Chondrocyte (in vitro differentiated cells): ENCODE results near the gene DNAH17. TPM values are rescaled to one million over a fixed set of nuclear protein-coding genes. Genes with fewer than 3 reads are reported as not detected.

ENCODE experiments used
- DNase-seq: peaks from one replicate; pipeline ENCODE4 v3.0.0; 2021; ENCODE audit warnings: mixed read lengths, low spot score
- H3K27ac Mint-ChIP-seq: one replicate; pipeline ENCODE4 v1.8.0; 2021; ENCODE audit warnings: mild to moderate bottlenecking, moderate library complexity, mixed read lengths; ENCODE audit not compliant: unreplicated experiment
- H3K27me3 Mint-ChIP-seq: 2 replicates; pipeline ENCODE4 v1.8.0; 2021; ENCODE audit warnings: low read depth, mixed read lengths
- H3K36me3 Mint-ChIP-seq: 2 replicates; pipeline ENCODE4 v1.8.0; 2021; ENCODE audit warnings: low read depth, mixed read lengths
- H3K4me1 Mint-ChIP-seq: 2 replicates; pipeline ENCODE4 v1.8.0; 2021; ENCODE audit warnings: low read depth, mild to moderate bottlenecking, mixed read lengths
- H3K4me3 Mint-ChIP-seq: one replicate; pipeline ENCODE4 v1.8.0; 2021; ENCODE audit warnings: mild to moderate bottlenecking, moderate library complexity, mixed read lengths; ENCODE audit not compliant: unreplicated experiment
- H3K9me3 Mint-ChIP-seq: 2 replicates; pipeline ENCODE4 v1.8.0; 2021; ENCODE audit warnings: low read depth, mixed read lengths
- total RNA-seq: library from RNA; stranded (reverse); gene quantifications from 3 replicates; pipeline ENCODE4 v1.2.1, GENCODE V29; 2021
- TF ChIP-seq, protein P1 (sequence below): fragments of 200-600 bp; sonication (generic); IDR thresholded peaks from 2 replicates; pipeline ENCODE4 v1.5.0; 2021; ENCODE audit warnings: antibody characterized with exemption, mild to moderate bottlenecking, moderate library complexity

Gene DNAH17
- total RNA-seq, 1 donor from 2014 or later: 0.42 TPM

DNA sequence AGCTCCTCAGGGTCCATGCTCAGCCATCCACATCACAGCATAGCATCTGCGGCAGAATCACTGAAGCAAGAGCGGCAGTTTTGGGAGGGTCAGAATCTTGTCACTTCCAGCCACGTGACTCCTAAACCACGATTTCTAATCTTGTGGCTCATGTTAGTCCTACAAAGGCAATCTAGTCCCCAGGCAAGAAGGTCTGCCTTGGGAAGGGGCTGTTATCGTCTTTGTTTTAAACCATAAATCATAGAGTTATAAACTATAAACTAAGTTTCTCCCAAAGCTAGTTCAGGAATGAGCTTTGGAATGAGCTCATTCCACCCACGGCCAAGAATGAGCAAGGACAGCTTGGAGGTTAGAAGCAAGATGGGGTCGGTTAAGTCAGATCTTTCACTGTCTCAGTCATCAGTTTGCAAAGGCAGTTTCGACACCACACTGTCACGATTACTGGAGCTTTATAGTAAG, 20.8 kb upstream of the DNAH17 start:
- Mint-ChIP-seq H3K27ac (peak overlapping the region; percentile 69), H3K36me3 (peaks cover 3% of the 10 kb centered on the region), H3K4me3 (no peak overlapping the region), H3K9me3 (peaks cover 5% of the 10 kb centered on the region), H3K4me1 (peaks cover 79% of the 10 kb centered on the region), H3K27me3 (no peaks in the 10 kb centered on the region)
- DNase-seq: peak; percentile 6
- TF ChIP-seq, protein P1, sequence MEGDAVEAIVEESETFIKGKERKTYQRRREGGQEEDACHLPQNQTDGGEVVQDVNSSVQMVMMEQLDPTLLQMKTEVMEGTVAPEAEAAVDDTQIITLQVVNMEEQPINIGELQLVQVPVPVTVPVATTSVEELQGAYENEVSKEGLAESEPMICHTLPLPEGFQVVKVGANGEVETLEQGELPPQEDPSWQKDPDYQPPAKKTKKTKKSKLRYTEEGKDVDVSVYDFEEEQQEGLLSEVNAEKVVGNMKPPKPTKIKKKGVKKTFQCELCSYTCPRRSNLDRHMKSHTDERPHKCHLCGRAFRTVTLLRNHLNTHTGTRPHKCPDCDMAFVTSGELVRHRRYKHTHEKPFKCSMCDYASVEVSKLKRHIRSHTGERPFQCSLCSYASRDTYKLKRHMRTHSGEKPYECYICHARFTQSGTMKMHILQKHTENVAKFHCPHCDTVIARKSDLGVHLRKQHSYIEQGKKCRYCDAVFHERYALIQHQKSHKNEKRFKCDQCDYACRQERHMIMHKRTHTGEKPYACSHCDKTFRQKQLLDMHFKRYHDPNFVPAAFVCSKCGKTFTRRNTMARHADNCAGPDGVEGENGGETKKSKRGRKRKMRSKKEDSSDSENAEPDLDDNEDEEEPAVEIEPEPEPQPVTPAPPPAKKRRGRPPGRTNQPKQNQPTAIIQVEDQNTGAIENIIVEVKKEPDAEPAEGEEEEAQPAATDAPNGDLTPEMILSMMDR: no peak

DNA sequence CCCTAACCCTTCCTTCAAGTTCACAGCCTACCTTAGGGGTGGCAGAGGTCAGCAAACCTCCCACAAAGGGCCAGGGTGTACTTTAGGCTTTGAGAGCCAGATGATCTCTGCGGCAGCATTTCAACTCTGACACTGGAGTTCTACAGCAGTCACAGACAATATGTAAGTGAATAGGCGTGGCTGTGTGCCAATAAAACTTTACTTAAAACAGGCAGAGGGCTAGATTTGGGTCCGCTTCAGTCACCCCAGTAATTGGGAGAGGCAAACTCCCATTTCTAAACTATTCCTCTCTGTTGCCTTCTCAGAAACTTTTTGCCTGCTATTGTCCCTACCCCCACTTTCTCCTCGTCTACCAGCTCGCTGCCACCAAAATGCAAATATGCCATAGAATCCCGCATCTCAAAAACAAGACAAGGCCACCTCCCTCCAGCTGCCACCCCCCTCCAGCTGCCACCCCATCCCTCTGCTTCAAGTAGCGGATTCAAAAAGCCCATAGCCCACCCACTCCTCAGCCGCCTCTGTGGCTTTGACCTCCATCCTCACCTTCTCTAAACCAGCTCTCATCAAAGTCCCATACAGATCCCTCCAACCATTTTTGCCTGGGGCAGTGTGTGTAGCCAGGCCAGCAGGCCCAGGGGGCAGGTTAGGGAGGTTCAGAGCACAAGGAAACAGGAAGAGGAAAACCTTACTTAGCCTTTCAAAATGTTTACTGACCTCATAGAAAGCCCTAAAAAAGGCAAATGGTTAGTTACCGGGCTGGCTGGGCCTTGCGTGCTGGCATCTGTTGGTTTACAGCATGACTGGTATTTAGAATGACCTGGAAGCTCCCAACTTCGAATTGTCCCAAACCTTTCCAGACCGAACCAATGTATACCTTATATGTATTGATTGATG, 19.9 kb upstream of the DNAH17 start:
- no peaks in the 10 kb centered on the region for H3K27me3 Mint-ChIP-seq
- DNase-seq: peak; percentile 49
- H3K36me3 Mint-ChIP-seq: peaks cover 3% of the 10 kb centered on the region
- peaks cover 5% of the 10 kb centered on the region for H3K9me3 Mint-ChIP-seq
- no peak overlapping the region for H3K4me3 Mint-ChIP-seq
- H3K4me1 Mint-ChIP-seq: peaks cover 88% of the 10 kb centered on the region
- TF ChIP-seq, protein P1: no peak
- peak overlapping the region; percentile 17 for H3K27ac Mint-ChIP-seq

DNA sequence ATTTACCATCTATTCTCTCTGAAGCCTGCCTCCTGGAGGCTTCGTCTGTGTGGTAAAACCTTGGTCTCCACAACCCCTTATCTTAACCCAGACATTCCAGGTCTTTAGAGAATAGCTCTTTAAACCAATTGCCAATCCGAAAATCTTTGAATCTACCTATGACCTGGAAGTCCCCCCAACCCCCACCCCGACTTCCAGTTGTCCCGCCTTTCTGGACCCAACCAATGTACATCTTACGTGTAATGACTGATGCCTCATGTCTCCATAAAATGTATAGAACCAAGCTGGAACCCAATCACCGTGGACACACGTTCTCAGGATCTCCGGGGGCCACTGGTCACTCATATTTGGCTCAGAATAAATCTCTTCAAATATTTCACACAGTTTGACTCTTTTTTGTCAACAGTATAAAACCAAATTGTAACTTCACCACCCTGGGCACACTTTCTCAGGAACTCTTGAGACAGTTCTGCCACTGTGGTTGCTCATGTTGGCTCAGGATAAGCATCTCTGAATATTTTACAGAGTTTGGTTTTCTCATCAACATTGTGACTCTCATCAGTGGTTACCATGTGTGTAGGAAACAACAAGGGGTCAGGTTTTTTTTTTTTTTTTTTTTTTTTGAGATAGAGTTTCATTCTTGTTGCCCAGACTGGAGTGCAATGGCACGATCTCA, 18.1 kb upstream of the DNAH17 start:
- Mint-ChIP-seq H3K27me3 (no peaks in the 10 kb centered on the region), H3K9me3 (peaks cover 5% of the 10 kb centered on the region), H3K27ac (peak overlapping the region; percentile 27), H3K36me3 (peaks cover 3% of the 10 kb centered on the region), H3K4me3 (no peak overlapping the region), H3K4me1 (peaks cover 81% of the 10 kb centered on the region)
- TF ChIP-seq, protein P1: no peak
- peak; percentile 3 for DNase-seq

DNA sequence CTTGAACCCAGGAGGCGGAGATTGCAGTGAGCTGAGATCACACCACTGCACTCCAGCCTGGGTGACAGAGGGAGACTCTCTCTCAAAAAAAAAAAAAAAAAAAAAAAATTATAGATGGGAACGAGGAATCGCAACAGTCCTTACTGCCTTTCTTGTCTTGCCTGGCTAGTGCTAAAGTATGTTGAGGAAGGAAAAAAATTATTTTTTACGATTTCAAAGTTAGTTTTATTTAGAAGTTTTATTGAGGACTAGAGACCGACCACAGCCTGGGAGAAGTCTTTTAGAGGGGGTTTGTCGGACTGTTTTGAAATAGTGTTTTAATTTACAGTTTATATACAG, 15.8 kb upstream of the DNAH17 start:
- Mint-ChIP-seq H3K36me3 (peaks cover 3% of the 10 kb centered on the region), H3K9me3 (peaks cover 5% of the 10 kb centered on the region), H3K27me3 (no peaks in the 10 kb centered on the region), H3K4me1 (peaks cover 71% of the 10 kb centered on the region), H3K27ac (peak overlapping the region; percentile 98), H3K4me3 (peak overlapping the region; percentile 41)
- DNase-seq: no peak
- TF ChIP-seq, protein P1: no peak

DNA sequence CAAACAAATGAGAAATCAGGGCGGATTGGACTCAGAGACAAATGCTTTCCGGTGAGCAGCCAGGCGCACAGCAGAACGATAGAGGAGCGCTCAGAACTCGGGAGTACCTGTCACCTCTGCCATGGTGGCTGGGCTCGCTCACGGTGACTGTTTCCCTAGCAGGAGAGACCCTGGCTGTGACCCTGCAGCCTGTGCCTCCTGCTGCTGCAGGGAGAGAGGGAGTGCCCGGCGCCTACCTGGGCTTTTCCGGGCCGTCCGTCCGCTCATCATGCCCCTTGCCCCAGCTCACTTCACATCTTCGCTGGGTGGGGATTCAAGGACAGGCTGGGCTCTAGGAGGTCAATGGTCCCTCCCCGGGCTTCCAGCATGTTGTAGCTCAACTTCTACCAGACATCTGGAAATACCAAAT, 14.1 kb upstream of the DNAH17 start:
- Mint-ChIP-seq H3K4me3 (no peak overlapping the region), H3K9me3 (peaks cover 5% of the 10 kb centered on the region), H3K27me3 (no peaks in the 10 kb centered on the region), H3K27ac (peak overlapping the region; percentile 57), H3K36me3 (peaks cover 3% of the 10 kb centered on the region), H3K4me1 (peaks cover 54% of the 10 kb centered on the region)
- no peak for DNase-seq
- TF ChIP-seq, protein P1: no peak
